Measurements from ENCODE around the gene TOMM5.

Gene TOMM5

DNA sequence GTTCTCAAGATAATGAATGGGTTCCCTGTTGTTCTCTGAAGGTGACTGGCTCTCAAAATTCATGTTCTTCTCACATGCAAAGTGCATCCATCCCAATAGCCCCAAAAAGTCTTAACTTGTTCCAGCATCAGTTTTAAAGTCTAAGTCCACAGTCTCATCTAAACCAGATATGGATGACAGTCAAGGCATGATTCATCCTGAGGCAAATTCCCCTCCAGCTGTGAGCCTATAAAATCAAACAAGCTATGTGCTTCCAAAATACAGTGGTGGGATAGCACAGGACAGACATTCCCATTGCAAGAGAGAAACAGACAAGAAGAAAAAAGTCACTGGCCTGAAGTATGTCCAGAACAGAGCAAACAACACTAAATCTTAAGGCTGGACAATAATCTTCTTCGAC lies 41.6 kb downstream of the TOMM5 start:
- TF ChIP-seq SIN3A (IDR thresholded peaks at IDR 0.05; ENCODE audit: borderline replicate concordance, insufficient read depth, low read length) (no peak), FOXP2 (optimal IDR thresholded peaks at IDR 0.05; ENCODE audit: borderline replicate concordance, extremely low read depth, extremely low read length, insufficient read depth) (no peak), TAF1 (IDR thresholded peaks at IDR 0.05; ENCODE audit: borderline replicate concordance, insufficient read depth, low read length) (no peak), REST (IDR thresholded peaks at IDR 0.05; ENCODE audit: insufficient read depth in 1 of 2, low read depth in 2 of 2, low read length in 2 of 2) (no peak)

DNA sequence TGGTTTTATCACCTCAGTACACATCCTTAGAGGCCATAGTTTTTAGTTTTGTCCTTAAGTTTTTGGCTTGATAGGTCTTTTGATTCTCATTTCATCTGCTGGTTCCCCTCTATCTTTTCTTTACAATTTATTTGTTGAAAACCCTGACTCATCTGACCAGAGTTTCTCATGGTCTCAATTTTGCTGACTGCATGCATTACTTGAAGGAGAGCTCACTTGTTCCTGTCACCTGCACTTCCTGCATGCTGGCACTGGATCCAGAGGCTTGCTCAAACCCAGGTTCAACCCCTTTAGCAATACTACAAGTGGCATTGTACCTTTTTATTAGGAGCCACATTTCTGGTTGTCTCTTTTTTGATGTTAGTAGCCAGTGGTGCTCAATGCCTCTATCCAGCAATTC lies 42.9 kb downstream of the TOMM5 start:
- TF ChIP-seq REST (IDR thresholded peaks at IDR 0.05; ENCODE audit: insufficient read depth in 1 of 2, low read depth in 2 of 2, low read length in 2 of 2), result no peak
- TF ChIP-seq POLR2AphosphoS5 (IDR thresholded peaks at IDR 0.05; ENCODE audit: low read depth, low read length), result no peak
- TF ChIP-seq TAF1 (IDR thresholded peaks at IDR 0.05; ENCODE audit: borderline replicate concordance, insufficient read depth, low read length), result no peak
- no peak for TF ChIP-seq FOXP2 (optimal IDR thresholded peaks at IDR 0.05; ENCODE audit: borderline replicate concordance, extremely low read depth, extremely low read length, insufficient read depth)
- TF ChIP-seq SIN3A (IDR thresholded peaks at IDR 0.05; ENCODE audit: borderline replicate concordance, insufficient read depth, low read length), result no peak

GRCh38 chr9:37547328-37547878 lies 45.0 kb downstream of the TOMM5 start:
- TF ChIP-seq TAF1 (IDR thresholded peaks at IDR 0.05; ENCODE audit: borderline replicate concordance, insufficient read depth, low read length), result no peak
- no peak for TF ChIP-seq REST (IDR thresholded peaks at IDR 0.05; ENCODE audit: insufficient read depth in 1 of 2, low read depth in 2 of 2, low read length in 2 of 2)
- no peak for TF ChIP-seq SIN3A (IDR thresholded peaks at IDR 0.05; ENCODE audit: borderline replicate concordance, insufficient read depth, low read length)
- no peak for TF ChIP-seq FOXP2 (optimal IDR thresholded peaks at IDR 0.05; ENCODE audit: borderline replicate concordance, extremely low read depth, extremely low read length, insufficient read depth)
- no peak for TF ChIP-seq POLR2AphosphoS5 (IDR thresholded peaks at IDR 0.05; ENCODE audit: low read depth, low read length)

GRCh38 chr9:37543468-37543867 lies 48.9 kb downstream of the TOMM5 start:
- no peak for TF ChIP-seq SIN3A (IDR thresholded peaks at IDR 0.05; ENCODE audit: borderline replicate concordance, insufficient read depth, low read length)
- no peak for TF ChIP-seq FOXP2 (optimal IDR thresholded peaks at IDR 0.05; ENCODE audit: borderline replicate concordance, extremely low read depth, extremely low read length, insufficient read depth)
- no peak for TF ChIP-seq TAF1 (IDR thresholded peaks at IDR 0.05; ENCODE audit: borderline replicate concordance, insufficient read depth, low read length)
- no peak for TF ChIP-seq POLR2AphosphoS5 (IDR thresholded peaks at IDR 0.05; ENCODE audit: low read depth, low read length)
- TF ChIP-seq REST (IDR thresholded peaks at IDR 0.05; ENCODE audit: insufficient read depth in 1 of 2, low read depth in 2 of 2, low read length in 2 of 2), result no peak

- no peak for TF ChIP-seq TAF1 (IDR thresholded peaks at IDR 0.05; ENCODE audit: borderline replicate concordance, insufficient read depth, low read length)
- no peak for TF ChIP-seq POLR2AphosphoS5 (IDR thresholded peaks at IDR 0.05; ENCODE audit: low read depth, low read length)
- no peak for TF ChIP-seq FOXP2 (optimal IDR thresholded peaks at IDR 0.05; ENCODE audit: borderline replicate concordance, extremely low read depth, extremely low read length, insufficient read depth)
- no peak for TF ChIP-seq SIN3A (IDR thresholded peaks at IDR 0.05; ENCODE audit: borderline replicate concordance, insufficient read depth, low read length)
- no peak for TF ChIP-seq REST (IDR thresholded peaks at IDR 0.05; ENCODE audit: insufficient read depth in 1 of 2, low read depth in 2 of 2, low read length in 2 of 2)
Measured at GRCh38 chr9:37542895-37543294, 49.5 kb downstream of the TOMM5 start.

Data from PFSK-1 (cell line).